Astrocyte (in vitro differentiated cells and primary cell): ENCODE results near the gene MYO1B.

Experiments used
- CTCF ChIP-seq: IDR thresholded peaks from 2 replicates; pipeline ENCODE4 v1.5.1; 2011; ENCODE audit warnings: low read depth, mild to moderate bottlenecking, inconsistent platforms, low read length, moderate library complexity; ENCODE audit not compliant: insufficient read depth
- EZH2 ChIP-seq: IDR thresholded peaks from 2 replicates; pipeline ENCODE4 v1.6.1; 2012; ENCODE audit warnings: mild to moderate bottlenecking, low read length, inconsistent platforms; ENCODE audit not compliant: insufficient read depth

DNA sequence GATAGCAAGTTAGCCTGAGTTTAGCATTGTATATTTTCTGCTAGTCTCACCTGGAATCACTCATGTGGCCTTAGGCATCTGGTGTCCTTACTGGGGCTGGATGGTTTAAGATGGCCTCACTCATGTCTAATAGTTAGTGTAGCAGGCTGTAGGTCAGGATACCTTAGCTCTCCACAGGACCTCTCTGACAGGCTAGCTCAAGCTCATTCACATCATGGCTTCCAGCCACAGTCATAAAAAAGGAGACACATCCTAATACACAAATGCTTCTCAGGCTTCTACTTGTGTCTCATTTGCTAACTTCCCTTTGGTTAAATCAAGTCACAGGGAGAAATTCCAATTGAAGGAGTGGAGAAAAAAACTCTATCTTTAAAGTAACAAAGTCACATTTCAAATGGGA is 47.7 kb downstream of the MYO1B start:
- TF ChIP-seq CTCF: no peak
- no peak for TF ChIP-seq EZH2
